WTC11 (cell line): Measurements from ENCODE around the gene BSN.

ENCODE experiments used
- ATF2 ChIP-seq: sonication (generic); formaldehyde crosslinking; IDR thresholded peaks from 2 replicates; pipeline ENCODE4 v1.8.1; 2022; ENCODE audit warnings: low read depth, missing genetic modification reagents, borderline replicate concordance
- ATF3 ChIP-seq: sonication (generic); formaldehyde crosslinking; conservative IDR thresholded peaks from 2 replicates; pipeline ENCODE4 v1.8.1; 2022; ENCODE audit warnings: mild to moderate bottlenecking, missing genetic modification reagents
- ATF6 ChIP-seq: sonication (generic); formaldehyde crosslinking; IDR thresholded peaks from 2 replicates; pipeline ENCODE4 v1.8.1; 2023; ENCODE audit warnings: mild to moderate bottlenecking, missing genetic modification reagents
- CREB1 ChIP-seq: sonication (generic); formaldehyde crosslinking; IDR thresholded peaks from 2 replicates; pipeline ENCODE4 v1.8.0; 2023; ENCODE audit warnings: mild to moderate bottlenecking, missing genetic modification reagents
- CTCF ChIP-seq: fragments of 200-600 bp; IDR thresholded peaks from 2 replicates; pipeline ENCODE4 v1.8.0; 2022; ENCODE audit warnings: antibody characterized with exemption
- E2F1 ChIP-seq: sonication (generic); formaldehyde crosslinking; IDR thresholded peaks from 2 replicates; pipeline ENCODE4 v1.8.0; 2022; ENCODE audit warnings: mild to moderate bottlenecking, missing genetic modification reagents
- MAX ChIP-seq: sonication (generic); formaldehyde crosslinking; IDR thresholded peaks from 2 replicates; pipeline ENCODE4 v1.8.0; 2022; ENCODE audit warnings: mild to moderate bottlenecking, missing genetic modification reagents
- NR1H2 ChIP-seq: sonication (generic); formaldehyde crosslinking; IDR thresholded peaks from 2 replicates; pipeline ENCODE4 v1.9.0; 2021; ENCODE audit warnings: mild to moderate bottlenecking, moderate library complexity, missing genetic modification reagents
- OVOL2 ChIP-seq: fragments of 250-450 bp; sonication (Bioruptor Pico); IDR thresholded peaks from 2 replicates; pipeline ENCODE4 v1.9.0; 2021; ENCODE audit warnings: mild to moderate bottlenecking, borderline replicate concordance
- ZNF232 ChIP-seq: sonication (generic); formaldehyde crosslinking; IDR thresholded peaks from 2 replicates; pipeline ENCODE4 v1.8.0; 2022; ENCODE audit warnings: mild to moderate bottlenecking, missing genetic modification reagents
- ZNF263 ChIP-seq: sonication (generic); formaldehyde crosslinking; IDR thresholded peaks from 2 replicates; pipeline ENCODE4 v1.8.1; 2022; ENCODE audit warnings: low read depth, mild to moderate bottlenecking, moderate library complexity, missing genetic modification reagents
- ZNF281 ChIP-seq: sonication (generic); formaldehyde crosslinking; IDR thresholded peaks from 2 replicates; pipeline ENCODE4 v1.8.0; 2023; ENCODE audit warnings: mild to moderate bottlenecking, missing genetic modification reagents
- ZNF512 ChIP-seq: sonication (generic); formaldehyde crosslinking; IDR thresholded peaks from 2 replicates; pipeline ENCODE4 v1.8.1; 2022; ENCODE audit warnings: missing genetic modification reagents, borderline replicate concordance
- ZSCAN18 ChIP-seq: fragments of 250-450 bp; sonication (Bioruptor Pico); IDR thresholded peaks from 2 replicates; pipeline ENCODE4 v2.1.2; 2022; ENCODE audit warnings: mild to moderate bottlenecking, moderate library complexity

- TF ChIP-seq CTCF (no peak), ZNF281 (CRISPR knock-in tag) (no peak), NR1H2 (no peak), CREB1 (CRISPR knock-in tag) (no peak), ZNF263 (no peak), E2F1 (no peak), ATF3 (CRISPR knock-in tag) (no peak), MAX (CRISPR knock-in tag) (no peak), ZNF512 (CRISPR knock-in tag) (no peak), ATF6 (no peak), ZNF232 (CRISPR knock-in tag) (no peak), ZSCAN18 (no peak), OVOL2 (CRISPR knock-in tag) (no peak), ATF2 (CRISPR knock-in tag) (no peak)
These were observed 46.5 kb downstream of the BSN start for GRCh38 chr3:49600781-49601180.
